ENCODE measurements around the gene LRRC28. TPM values are rescaled to one million over a fixed set of nuclear protein-coding genes. Genes with fewer than 3 reads are reported as not detected.
A peak's percentile ranks its signal among the peaks of the same experiment; 100 is the strongest.

The LRRC28 gene
- total RNA-seq, 1 donor from 2014 or later: 34.2 TPM

- no peak for DNase-seq (ENCODE audit: low read depth)
- TF ChIP-seq CTCF (IDR thresholded peaks at IDR 0.05; ENCODE audit: insufficient read depth, low read length, poor library complexity, severe bottlenecking): no peak
- Histone ChIP-seq H3K27me3 (ENCODE audit: control insufficient read depth, insufficient read depth, low read length) (no peaks in the 10 kb centered on the region), H3K4me3 (ENCODE audit: low read depth, low read length) (no peak overlapping the region), H3K36me3 (ENCODE audit: control insufficient read depth, insufficient read depth, low read length) (no peaks in the 10 kb centered on the region)
These were observed 108.5 kb downstream of the LRRC28 start for GRCh38 chr15:99359769-99360168.

- no peak for DNase-seq (ENCODE audit: low read depth)
- Histone ChIP-seq H3K27me3 (ENCODE audit: control insufficient read depth, insufficient read depth, low read length) (no peaks in the 10 kb centered on the region), H3K36me3 (ENCODE audit: control insufficient read depth, insufficient read depth, low read length) (no peaks in the 10 kb centered on the region), H3K4me3 (ENCODE audit: low read depth, low read length) (no peak overlapping the region)
- peak; percentile 33 for TF ChIP-seq CTCF (IDR thresholded peaks at IDR 0.05; ENCODE audit: insufficient read depth, low read length, poor library complexity, severe bottlenecking)
These were observed 110.4 kb downstream of the LRRC28 start for GRCh38 chr15:99361545-99362185.

GRCh38 chr15:99365242-99365641, 114.0 kb downstream of the LRRC28 start:
- DNase-seq (ENCODE audit: low read depth): no peak
- no peak overlapping the region for H3K4me3 ChIP-seq (ENCODE audit: low read depth, low read length)
- H3K36me3 ChIP-seq (ENCODE audit: control insufficient read depth, insufficient read depth, low read length): no peaks in the 10 kb centered on the region
- no peak for TF ChIP-seq CTCF (IDR thresholded peaks at IDR 0.05; ENCODE audit: insufficient read depth, low read length, poor library complexity, severe bottlenecking)
- no peaks in the 10 kb centered on the region for H3K27me3 ChIP-seq (ENCODE audit: control insufficient read depth, insufficient read depth, low read length)

- no peak overlapping the region for H3K4me3 ChIP-seq (ENCODE audit: low read depth, low read length)
- H3K27me3 ChIP-seq (ENCODE audit: control insufficient read depth, insufficient read depth, low read length): no peaks in the 10 kb centered on the region
- H3K36me3 ChIP-seq (ENCODE audit: control insufficient read depth, insufficient read depth, low read length): no peaks in the 10 kb centered on the region
- no peak for TF ChIP-seq CTCF (IDR thresholded peaks at IDR 0.05; ENCODE audit: insufficient read depth, low read length, poor library complexity, severe bottlenecking)
- DNase-seq (ENCODE audit: low read depth): no peak
These were observed 114.7 kb downstream of the LRRC28 start for GRCh38 chr15:99366013-99366412.

- no peak for DNase-seq (ENCODE audit: low read depth)
- Histone ChIP-seq H3K27me3 (ENCODE audit: control insufficient read depth, insufficient read depth, low read length) (no peaks in the 10 kb centered on the region), H3K4me3 (ENCODE audit: low read depth, low read length) (no peak overlapping the region), H3K36me3 (ENCODE audit: control insufficient read depth, insufficient read depth, low read length) (no peaks in the 10 kb centered on the region)
- no peak for TF ChIP-seq CTCF (IDR thresholded peaks at IDR 0.05; ENCODE audit: insufficient read depth, low read length, poor library complexity, severe bottlenecking)
These were observed 117.5 kb downstream of the LRRC28 start for GRCh38 chr15:99368743-99369142.

GRCh38 chr15:99369196-99369595, 117.9 kb downstream of the LRRC28 start:
- Histone ChIP-seq H3K27me3 (ENCODE audit: control insufficient read depth, insufficient read depth, low read length) (no peaks in the 10 kb centered on the region), H3K4me3 (ENCODE audit: low read depth, low read length) (no peak overlapping the region), H3K36me3 (ENCODE audit: control insufficient read depth, insufficient read depth, low read length) (no peaks in the 10 kb centered on the region)
- DNase-seq (ENCODE audit: low read depth): no peak
- no peak for TF ChIP-seq CTCF (IDR thresholded peaks at IDR 0.05; ENCODE audit: insufficient read depth, low read length, poor library complexity, severe bottlenecking)
